GM18873 (cell line): Measurements from ENCODE around the gene FHDC1.
"Not testable (repeated sequence)": the region's sequence is repeated elsewhere in the genome, so short reads cannot be mapped to it uniquely, and the experiment has no call there.

Experiments
- ATAC-seq: cut with Tn5 transposase; IDR thresholded peaks from one replicate; pipeline ENCODE4 v1.9.1; 2021; ENCODE audit warnings: mild to moderate bottlenecking, moderate library complexity, moderate number of reproducible peaks; ENCODE audit not compliant: unreplicated experiment, low FRiP score

FHDC1 gene

GRCh38 chr4:152935631-152936445 lies at the start of gene FHDC1:
TSS of gene FHDC1 (plus strand) at chr4:152936323. CDS start at chr4:152943058, 6,735 bp downstream.
- ATAC-seq, result no peak

GRCh38 chr4:152887981-152888380 lies 48.1 kb upstream of the FHDC1 start:
- ATAC-seq, result no peak

- ATAC-seq, result no peak
Observed at GRCh38 chr4:152892974-152893373, 43.1 kb upstream of the FHDC1 start.

GRCh38 chr4:152894673-152895072 lies 41.5 kb upstream of the FHDC1 start:
- no peak for ATAC-seq

GRCh38 chr4:152896811-152897210 lies 39.3 kb upstream of the FHDC1 start:
- no peak for ATAC-seq

- ATAC-seq, result not testable (repeated sequence)
Observed at GRCh38 chr4:152898133-152898532, 38.0 kb upstream of the FHDC1 start.

- no peak for ATAC-seq
Observed at GRCh38 chr4:152898606-152899005, 37.5 kb upstream of the FHDC1 start.

- no peak for ATAC-seq
Observed at GRCh38 chr4:152900395-152900794, 35.7 kb upstream of the FHDC1 start.

GRCh38 chr4:152901205-152901604 lies 34.9 kb upstream of the FHDC1 start:
- no peak for ATAC-seq

GRCh38 chr4:152903658-152904057 lies 32.5 kb upstream of the FHDC1 start:
- no peak for ATAC-seq

GRCh38 chr4:152909901-152910300 lies 26.2 kb upstream of the FHDC1 start:
- ATAC-seq, result no peak

GRCh38 chr4:152910521-152910920 lies 25.6 kb upstream of the FHDC1 start:
- no peak for ATAC-seq

- no peak for ATAC-seq
Observed at GRCh38 chr4:152917543-152918395, 18.4 kb upstream of the FHDC1 start.

- no peak for ATAC-seq
Observed at GRCh38 chr4:152919826-152920225, 16.3 kb upstream of the FHDC1 start.

GRCh38 chr4:152920768-152921167 lies 15.4 kb upstream of the FHDC1 start:
- no peak for ATAC-seq

GRCh38 chr4:152921284-152921683 lies 14.8 kb upstream of the FHDC1 start:
- no peak for ATAC-seq

GRCh38 chr4:152925851-152926250 lies 10.3 kb upstream of the FHDC1 start:
- ATAC-seq, result no peak

GRCh38 chr4:152926959-152927358 lies 9.2 kb upstream of the FHDC1 start:
- no peak for ATAC-seq

GRCh38 chr4:152927737-152928136 lies 8.4 kb upstream of the FHDC1 start:
- ATAC-seq, result no peak

GRCh38 chr4:152928286-152928685 lies 7.8 kb upstream of the FHDC1 start:
- ATAC-seq, result no peak

GRCh38 chr4:152929888-152930287 lies 6.2 kb upstream of the FHDC1 start:
- no peak for ATAC-seq
